Ascending aorta (tissue), 2 donors: ENCODE data around the gene SMARCC1. TPM values are rescaled to one million over a fixed set of nuclear protein-coding genes. Genes with fewer than 3 reads are reported as not detected.

ENCODE experiments used
- DNase-seq, 2 donors: peaks; one replicate each; pipeline ENCODE4 v3.0.0-alpha.2; 2019; ENCODE audit warnings: low spot score in 2 of 2
- H3K27ac ChIP-seq, 2 donors: fragments of 200-600 bp; sonication (generic); one replicate each; pipeline ENCODE4 v1.5.1; 2016 to 2017; ENCODE audit warnings: mild to moderate bottlenecking in 1 of 2
- H3K27me3 ChIP-seq: fragments of 200-600 bp; sonication (generic); one replicate; pipeline ENCODE4 v1.5.1; 2017
- H3K36me3 ChIP-seq, 2 donors: fragments of 200-600 bp; sonication (generic); one replicate each; pipeline ENCODE4 v1.5.1; 2016
- H3K4me1 ChIP-seq, 2 donors: fragments of 200-600 bp; sonication (generic); one replicate each; pipeline ENCODE4 v1.5.1; 2016 to 2017; ENCODE audit warnings: mild to moderate bottlenecking in 1 of 2
- H3K4me3 ChIP-seq, 2 donors: fragments of 200-600 bp; sonication (generic); one replicate each; pipeline ENCODE4 v1.5.1; 2016 to 2017; ENCODE audit warnings: mild to moderate bottlenecking in 1 of 2
- H3K9me3 ChIP-seq, 2 donors: fragments of 200-600 bp; sonication (generic); one replicate each; pipeline ENCODE4 v1.5.1; 2016
- intact Hi-C: fragments of 100-400 bp; cut with DNase I; formaldehyde crosslinking; loops from one replicate; pipeline ENCODE4 v1.15.1; 2023
- total RNA-seq: library from RNA; depleted of rRNA; stranded (reverse); fragments of >200 nt; gene quantifications from one replicate; pipeline ENCODE4 v1.1.0, GENCODE V29; 2016
- TF ChIP-seq, protein P1 (sequence below), 3 experiments: fragments of 200-600 bp in 2 of 3; fragments of 450-650 bp in 1 of 3; sonication (generic) in 2 of 3; IDR thresholded peaks; one replicate each; pipeline ENCODE4 v1.5.1; 2016 to 2019; ENCODE audit warnings: antibody characterized with exemption in 3 of 3, mild to moderate bottlenecking in 1 of 3, moderate library complexity in 1 of 3

SMARCC1 gene
- total RNA-seq, 1 donor from 2014 or later, result 24.8 TPM

DNA sequence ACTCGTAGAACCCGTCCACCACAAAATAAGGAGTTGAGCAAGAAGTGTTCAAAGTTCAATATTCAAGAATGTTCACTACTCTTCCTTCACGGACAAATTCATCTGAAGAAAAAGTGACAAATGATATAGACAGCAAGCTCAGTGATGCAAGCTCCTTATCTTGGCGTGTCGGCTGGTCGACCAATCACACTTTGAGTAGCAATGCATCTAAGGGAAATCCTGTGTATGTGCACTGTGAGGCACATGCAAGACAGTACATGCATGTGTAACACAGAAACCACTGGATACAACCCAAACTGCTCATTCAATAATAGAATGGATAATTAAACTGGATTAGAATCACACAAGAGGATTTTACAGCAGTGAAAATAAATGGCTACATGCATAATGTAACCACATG is 138.6 kb downstream of the SMARCC1 start:
- Histone ChIP-seq H3K4me1 (no peaks in the 10 kb centered on the region), H3K36me3 (peaks cover 8 to 20% of the 10 kb centered on the region in 2 donors), H3K9me3 (no peaks in the 10 kb centered on the region), H3K27me3 (no peaks in the 10 kb centered on the region), H3K4me3 (no peak overlapping the region), H3K27ac (no peak overlapping the region)
- intact Hi-C loops, result no loop called here
- TF ChIP-seq, protein P1, sequence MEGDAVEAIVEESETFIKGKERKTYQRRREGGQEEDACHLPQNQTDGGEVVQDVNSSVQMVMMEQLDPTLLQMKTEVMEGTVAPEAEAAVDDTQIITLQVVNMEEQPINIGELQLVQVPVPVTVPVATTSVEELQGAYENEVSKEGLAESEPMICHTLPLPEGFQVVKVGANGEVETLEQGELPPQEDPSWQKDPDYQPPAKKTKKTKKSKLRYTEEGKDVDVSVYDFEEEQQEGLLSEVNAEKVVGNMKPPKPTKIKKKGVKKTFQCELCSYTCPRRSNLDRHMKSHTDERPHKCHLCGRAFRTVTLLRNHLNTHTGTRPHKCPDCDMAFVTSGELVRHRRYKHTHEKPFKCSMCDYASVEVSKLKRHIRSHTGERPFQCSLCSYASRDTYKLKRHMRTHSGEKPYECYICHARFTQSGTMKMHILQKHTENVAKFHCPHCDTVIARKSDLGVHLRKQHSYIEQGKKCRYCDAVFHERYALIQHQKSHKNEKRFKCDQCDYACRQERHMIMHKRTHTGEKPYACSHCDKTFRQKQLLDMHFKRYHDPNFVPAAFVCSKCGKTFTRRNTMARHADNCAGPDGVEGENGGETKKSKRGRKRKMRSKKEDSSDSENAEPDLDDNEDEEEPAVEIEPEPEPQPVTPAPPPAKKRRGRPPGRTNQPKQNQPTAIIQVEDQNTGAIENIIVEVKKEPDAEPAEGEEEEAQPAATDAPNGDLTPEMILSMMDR (IDR thresholded peaks at IDR 0.05), result no peak
- DNase-seq, result no peak

DNA sequence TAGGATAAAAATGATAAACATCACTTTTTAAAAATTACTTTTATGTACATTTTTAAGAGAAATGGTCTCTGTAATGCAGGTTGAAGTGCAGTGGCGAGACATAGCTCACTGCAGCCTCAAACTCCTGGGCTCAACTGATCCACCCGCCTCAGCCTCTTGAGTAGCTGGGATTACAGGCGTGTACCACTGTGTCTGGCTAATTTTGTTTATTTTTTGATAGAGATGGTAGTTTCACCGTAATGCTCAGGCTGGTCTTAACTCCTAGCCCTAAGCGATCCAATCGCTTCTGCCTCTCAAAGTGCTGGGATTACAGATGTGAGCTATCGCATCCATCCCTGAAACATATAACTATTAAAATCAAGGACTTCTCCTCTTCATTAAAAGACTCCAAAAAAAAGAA is 140.0 kb downstream of the SMARCC1 start:
- TF ChIP-seq, protein P1 (IDR thresholded peaks at IDR 0.05), result no peak
- Histone ChIP-seq H3K9me3 (no peaks in the 10 kb centered on the region), H3K4me1 (no peaks in the 10 kb centered on the region), H3K4me3 (no peak overlapping the region), H3K36me3 (peaks cover 8 to 31% of the 10 kb centered on the region in 2 donors), H3K27me3 (no peaks in the 10 kb centered on the region), H3K27ac (no peak overlapping the region)
- no peak for DNase-seq
- intact Hi-C loops, result no loop called here

GRCh38 chr3:47636921-47637320 is 144.8 kb downstream of the SMARCC1 start:
- no peaks in the 10 kb centered on the region for H3K4me1 ChIP-seq
- intact Hi-C loops, result no loop called here
- no peaks in the 10 kb centered on the region for H3K27me3 ChIP-seq
- TF ChIP-seq, protein P1 (IDR thresholded peaks at IDR 0.05), result no peak
- no peaks in the 10 kb centered on the region for H3K9me3 ChIP-seq
- no peak overlapping the region for H3K27ac ChIP-seq
- H3K36me3 ChIP-seq, result peaks cover 9 to 45% of the 10 kb centered on the region in 2 donors
- H3K4me3 ChIP-seq, result no peak overlapping the region
- DNase-seq, result no peak

DNA sequence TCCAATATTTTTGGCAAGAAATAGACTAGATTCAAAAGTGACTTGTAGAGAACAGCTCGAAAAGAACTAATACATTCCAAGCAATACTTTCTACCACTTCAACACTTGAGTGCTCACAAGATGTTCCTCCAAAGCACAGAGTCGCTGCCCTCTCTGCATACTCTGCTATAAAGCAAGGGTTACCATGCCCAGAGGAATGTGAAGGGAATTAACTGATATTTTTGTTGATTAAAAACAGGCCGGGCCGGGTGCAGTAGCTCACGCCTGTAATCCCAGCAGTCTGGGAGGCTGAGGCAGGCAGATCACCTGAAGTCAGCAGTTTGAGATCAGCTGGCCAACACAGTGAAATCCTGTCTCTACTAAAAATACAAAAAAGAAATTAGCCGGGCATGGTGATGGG is 145.5 kb downstream of the SMARCC1 start:
- Histone ChIP-seq H3K27ac (no peak overlapping the region), H3K9me3 (no peaks in the 10 kb centered on the region), H3K4me3 (no peak overlapping the region), H3K27me3 (no peaks in the 10 kb centered on the region), H3K36me3 (peaks cover 9 to 49% of the 10 kb centered on the region in 2 donors), H3K4me1 (no peaks in the 10 kb centered on the region)
- TF ChIP-seq, protein P1 (IDR thresholded peaks at IDR 0.05), result no peak
- no peak for DNase-seq
- intact Hi-C loops, result no loop called here

GRCh38 chr3:47635536-47635935 is 146.2 kb downstream of the SMARCC1 start:
- no peak overlapping the region for H3K4me3 ChIP-seq
- no peaks in the 10 kb centered on the region for H3K9me3 ChIP-seq
- TF ChIP-seq, protein P1 (IDR thresholded peaks at IDR 0.05), result no peak
- no peaks in the 10 kb centered on the region for H3K4me1 ChIP-seq
- H3K36me3 ChIP-seq, result peaks cover 10 to 55% of the 10 kb centered on the region in 2 donors
- no peaks in the 10 kb centered on the region for H3K27me3 ChIP-seq
- intact Hi-C loops, result no loop called here
- no peak for DNase-seq
- no peak overlapping the region for H3K27ac ChIP-seq

DNA sequence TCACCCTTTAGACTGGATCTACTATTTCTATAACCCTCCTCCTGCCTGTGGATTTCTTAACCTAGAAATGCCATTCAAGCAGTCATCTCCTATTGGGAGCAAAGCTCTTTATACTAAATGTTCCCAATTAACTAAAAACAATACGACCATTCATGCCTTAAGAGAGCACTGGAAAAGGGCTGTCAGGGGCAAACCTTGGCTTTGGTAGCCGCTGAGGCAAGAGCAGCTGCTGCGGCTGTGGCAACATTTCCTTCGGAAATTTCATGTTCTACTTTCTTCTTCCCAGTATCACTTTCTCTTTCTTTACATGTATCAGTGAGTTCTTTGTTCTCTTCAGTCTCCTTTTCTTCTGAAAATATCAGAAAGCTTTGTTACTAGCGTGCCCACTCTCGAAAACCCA is 146.7 kb downstream of the SMARCC1 start:
- H3K27me3 ChIP-seq, result no peaks in the 10 kb centered on the region
- no peaks in the 10 kb centered on the region for H3K9me3 ChIP-seq
- H3K36me3 ChIP-seq, result peaks cover 15 to 60% of the 10 kb centered on the region in 2 donors
- TF ChIP-seq, protein P1 (IDR thresholded peaks at IDR 0.05), result no peak
- intact Hi-C loops, result no loop called here
- H3K4me1 ChIP-seq, result no peaks in the 10 kb centered on the region
- no peak overlapping the region for H3K4me3 ChIP-seq
- no peak for DNase-seq
- H3K27ac ChIP-seq, result peak overlapping the region in 1 of 2 donors; percentile 22
